ENCODE results near the gene CDPF1.

Gene CDPF1

DNA sequence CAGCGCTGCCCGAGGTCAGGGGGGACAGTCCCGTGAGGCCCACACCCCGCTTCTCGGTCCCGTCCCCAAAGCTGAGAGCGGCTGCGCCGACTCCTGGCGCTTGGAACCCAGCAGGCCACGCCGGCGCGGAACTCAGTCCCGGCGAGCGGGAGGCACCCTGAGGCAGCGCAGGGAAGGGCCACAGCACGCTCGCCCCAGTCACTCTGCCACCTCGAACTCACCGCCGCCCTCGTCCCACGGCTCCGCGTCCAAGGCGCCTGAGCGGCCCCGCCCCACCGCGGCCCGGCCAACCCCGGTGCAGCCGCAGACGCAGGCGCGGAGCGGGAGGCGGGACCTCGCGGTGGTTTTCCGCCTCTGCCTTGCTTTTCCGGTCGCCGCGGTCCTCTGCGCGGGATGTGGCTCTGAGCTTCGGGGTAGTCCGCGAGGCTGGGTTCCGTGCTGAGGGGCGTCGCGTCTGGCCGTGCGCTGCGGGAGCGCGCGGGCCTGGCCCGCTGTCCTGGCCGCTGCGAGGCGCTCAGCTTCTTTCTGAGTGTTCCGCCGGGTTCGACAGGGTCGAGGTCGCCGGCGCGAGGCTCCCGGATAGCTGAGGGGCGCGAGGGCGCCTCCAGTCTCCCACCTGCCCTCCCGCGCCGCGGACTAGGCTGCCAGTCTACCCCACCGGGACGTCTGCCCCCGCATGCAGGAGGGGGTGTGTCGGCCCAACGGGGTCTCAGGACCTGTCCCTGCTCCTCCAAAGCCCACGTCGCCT is at the start of gene CDPF1:
TSS of gene CDPF1 (minus strand) at position 259 of the 748 bp plus-strand sequence. CDS start 2,009 bp downstream, outside the sequence.
- DNase-seq = peak; percentile 90

DNA sequence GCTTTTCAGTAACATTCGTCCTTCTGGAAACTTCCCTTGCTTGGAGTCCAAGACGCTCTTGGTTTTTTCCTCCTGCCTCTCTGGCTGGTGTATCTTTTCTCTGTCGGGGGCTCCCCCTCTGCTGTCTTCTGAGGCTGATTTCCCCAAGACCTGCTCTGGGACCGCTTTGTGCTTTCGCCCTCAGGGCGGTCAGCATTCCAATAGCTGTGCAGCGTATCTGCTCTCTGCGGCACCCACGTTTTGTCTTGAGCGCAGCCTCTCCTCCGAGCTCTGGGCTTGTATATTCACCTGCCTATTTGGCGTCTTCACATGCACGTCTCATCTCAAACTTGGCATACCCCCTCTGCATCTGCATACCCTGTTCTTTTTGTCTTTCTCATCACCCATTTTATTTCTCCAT is 49.0 kb upstream of the CDPF1 start:
- DNase-seq = no peak

- no peak for DNase-seq
These were observed 47.2 kb upstream of the CDPF1 start for GRCh38 chr22:46297151-46297812.

DNA sequence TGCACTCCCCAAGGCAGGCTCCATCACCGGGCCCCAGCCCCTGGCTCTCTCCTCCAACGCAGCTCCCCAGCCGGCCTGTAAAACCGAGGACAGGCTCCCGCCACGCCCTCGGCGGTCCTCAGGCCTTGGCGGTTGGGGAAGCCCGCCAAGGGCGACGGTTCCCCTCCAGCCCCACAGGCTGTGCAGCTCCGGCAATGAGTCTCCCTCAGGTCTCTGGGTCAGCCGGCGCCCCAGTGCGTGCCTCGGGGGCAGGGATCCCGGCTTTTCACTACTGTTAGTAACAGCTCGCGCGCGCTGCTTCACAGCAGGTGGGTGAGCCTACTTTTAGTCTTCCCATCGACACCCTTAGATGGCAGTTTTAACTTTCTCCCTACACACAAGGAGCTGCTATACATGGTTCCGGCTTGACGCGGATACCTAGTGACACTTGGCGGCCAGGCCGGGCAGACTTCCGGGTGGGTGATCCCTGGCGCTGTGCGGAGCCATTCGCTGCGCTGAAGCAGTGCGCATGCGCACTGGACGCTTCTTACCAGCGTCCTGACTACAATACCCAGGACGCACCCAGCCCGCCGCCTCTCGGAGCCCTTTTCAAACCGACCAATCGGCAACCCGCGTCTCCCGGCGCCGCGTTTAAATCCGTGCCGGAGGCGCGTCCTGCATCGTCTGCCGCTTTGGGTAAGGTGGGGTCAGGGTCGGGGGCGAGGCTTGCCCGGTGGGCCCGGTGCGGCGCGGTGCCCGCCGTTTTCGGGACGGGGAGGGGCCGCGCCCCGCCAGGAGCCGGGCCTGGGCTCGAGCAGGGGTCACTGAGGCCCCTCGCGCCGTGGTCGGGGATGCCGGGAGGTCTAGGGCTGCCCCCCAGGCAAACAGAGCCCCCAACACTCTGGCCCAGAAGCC is 46.4 kb upstream of the CDPF1 start, which contains the start of gene GTSE1:
TSS of gene GTSE1 (plus strand) at position 614 of the 894 bp plus-strand sequence. CDS start 531 bp downstream, outside the sequence.
- peak; percentile 98 for DNase-seq

DNA sequence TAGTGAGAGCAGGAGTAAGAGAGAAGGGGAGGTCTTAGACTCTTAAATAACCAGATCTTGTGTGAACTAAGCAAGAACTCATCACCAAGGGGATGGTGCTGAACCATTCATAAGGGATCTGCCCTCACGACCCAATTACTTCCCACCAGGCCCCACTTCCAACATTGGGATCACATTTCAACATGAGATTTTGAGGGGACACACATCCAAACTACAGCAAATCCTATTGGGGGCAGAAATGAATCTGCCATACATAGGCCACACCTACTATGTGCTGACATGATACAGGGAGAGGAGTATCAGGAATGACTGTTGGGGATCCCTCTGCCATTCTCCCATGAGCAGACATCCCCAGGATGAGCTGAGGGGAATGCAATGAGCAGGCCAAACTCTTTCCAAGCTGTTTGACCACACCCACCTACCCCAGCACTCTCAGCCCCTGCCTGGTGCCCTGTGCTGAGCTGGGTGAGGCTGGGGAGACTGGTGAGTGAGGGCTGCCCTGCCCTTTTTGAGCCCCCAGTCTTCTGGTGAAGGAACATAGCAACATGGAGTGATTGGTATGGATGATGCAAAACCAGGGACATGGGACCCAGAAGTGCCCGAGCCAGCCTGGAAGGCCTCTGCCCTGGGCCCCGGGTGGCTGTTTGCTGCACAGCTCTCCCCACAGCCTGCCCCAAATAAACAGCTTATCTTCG is 45.3 kb upstream of the CDPF1 start:
- DNase-seq = no peak

DNA sequence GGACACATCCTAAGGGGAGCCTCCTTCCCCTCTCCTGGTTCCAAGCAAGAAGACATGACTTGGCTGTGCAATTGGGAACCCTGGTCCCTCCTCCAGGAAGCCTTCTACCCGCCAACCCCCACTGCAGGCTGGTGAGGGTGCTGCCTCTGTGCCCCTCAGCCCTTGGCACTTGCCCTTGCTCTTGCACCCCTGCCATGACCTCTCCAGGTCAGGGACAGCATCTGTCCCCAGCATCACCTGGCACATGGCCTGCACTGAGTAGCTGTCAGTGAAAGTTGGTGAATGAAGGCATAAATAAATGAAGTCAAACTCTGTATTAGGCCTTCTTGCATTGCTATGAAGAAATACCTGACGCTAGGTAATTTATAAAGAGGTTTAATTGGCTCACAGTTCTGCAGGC is 44.7 kb upstream of the CDPF1 start:
- DNase-seq = no peak

DNA sequence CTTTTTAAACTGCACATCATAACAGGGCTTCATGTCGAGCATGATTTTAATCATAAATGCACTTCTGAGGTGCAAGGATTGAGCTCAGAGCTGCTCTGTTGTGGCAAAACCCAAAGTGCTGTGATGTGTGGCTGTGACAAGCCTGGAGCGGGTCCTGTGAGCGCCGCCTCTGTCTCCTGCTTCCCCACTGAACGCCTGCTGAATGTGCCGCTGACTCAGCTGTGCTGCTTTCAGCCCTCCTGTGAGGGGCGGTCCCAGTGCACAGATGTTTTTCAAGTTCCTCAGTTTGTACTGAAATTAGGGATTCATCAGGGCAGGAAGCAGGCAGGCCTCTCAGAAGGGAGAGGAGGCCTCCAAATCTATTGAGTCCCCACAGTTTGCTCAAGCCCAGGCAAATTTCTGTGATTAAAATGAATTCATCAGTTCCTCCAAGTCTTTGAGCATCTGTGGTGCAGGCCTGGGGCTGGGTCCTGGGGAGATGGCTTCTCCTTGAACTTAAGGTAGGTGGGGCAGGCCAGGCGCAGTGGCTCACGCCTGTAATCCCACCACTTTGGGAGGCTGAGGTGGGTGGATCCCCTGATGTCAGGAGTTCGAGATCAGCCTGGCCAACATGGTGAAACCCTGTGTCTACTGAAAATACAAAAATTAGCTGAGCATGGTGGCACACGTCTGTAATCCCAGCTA is 43.6 kb upstream of the CDPF1 start:
- no peak for DNase-seq

- no peak for DNase-seq
These were observed 42.6 kb upstream of the CDPF1 start for GRCh38 chr22:46292732-46293131.

GRCh38 chr22:46292173-46292572 is 42.1 kb upstream of the CDPF1 start:
- DNase-seq = no peak

DNA sequence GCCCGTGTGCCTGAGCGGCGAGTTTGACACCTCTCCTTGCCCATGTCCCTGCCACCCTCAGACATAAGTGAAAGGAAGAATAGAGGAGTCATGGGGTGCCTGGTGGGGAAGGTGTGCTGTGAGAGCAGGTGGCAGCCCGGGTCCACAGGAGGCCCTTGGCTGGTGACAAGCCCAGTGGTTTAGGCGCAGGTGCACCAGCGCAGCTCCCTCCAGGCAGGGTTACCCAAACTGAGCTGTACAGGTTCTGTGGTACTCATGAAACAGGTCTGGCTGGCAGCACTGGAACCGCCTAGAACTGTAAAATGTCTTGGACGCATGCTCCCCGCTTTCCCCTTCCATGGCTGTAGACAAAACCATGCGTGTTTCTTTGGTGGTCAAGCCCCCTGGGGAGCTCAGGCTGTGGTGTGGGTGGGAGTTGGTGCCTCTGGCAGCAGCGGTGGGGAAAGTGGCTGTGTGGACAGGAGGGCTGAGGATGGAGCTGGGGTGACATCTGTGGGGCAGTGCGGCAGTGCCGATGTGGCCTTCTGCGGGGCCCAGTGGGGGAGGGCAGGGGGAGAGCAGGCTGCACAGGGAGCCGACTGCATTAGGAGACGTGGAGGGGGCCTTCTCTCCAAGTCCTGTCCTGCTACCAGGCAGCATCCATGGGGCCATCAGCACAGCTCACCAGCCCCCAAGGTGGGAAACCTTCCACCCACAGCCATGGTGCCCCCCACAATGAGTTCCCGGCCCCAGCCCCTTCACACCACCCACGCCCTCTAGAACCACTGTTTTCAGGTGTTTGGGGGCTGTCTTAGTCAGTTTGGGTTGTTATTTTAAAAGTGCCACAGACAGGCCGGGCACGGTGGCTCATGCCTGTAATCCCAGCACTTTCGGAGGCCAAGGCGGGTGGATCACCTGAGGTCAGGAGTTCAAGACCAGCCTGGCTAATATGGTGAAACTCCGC is 41.0 kb upstream of the CDPF1 start:
- DNase-seq = no peak

GRCh38 chr22:46290121-46290842 is 40.2 kb upstream of the CDPF1 start:
- peak; percentile 15 for DNase-seq

GRCh38 chr22:46289244-46289891 is 39.3 kb upstream of the CDPF1 start:
- DNase-seq = peak; percentile 57

- DNase-seq = no peak
These were observed 38.8 kb upstream of the CDPF1 start for GRCh38 chr22:46288846-46289243.

DNA sequence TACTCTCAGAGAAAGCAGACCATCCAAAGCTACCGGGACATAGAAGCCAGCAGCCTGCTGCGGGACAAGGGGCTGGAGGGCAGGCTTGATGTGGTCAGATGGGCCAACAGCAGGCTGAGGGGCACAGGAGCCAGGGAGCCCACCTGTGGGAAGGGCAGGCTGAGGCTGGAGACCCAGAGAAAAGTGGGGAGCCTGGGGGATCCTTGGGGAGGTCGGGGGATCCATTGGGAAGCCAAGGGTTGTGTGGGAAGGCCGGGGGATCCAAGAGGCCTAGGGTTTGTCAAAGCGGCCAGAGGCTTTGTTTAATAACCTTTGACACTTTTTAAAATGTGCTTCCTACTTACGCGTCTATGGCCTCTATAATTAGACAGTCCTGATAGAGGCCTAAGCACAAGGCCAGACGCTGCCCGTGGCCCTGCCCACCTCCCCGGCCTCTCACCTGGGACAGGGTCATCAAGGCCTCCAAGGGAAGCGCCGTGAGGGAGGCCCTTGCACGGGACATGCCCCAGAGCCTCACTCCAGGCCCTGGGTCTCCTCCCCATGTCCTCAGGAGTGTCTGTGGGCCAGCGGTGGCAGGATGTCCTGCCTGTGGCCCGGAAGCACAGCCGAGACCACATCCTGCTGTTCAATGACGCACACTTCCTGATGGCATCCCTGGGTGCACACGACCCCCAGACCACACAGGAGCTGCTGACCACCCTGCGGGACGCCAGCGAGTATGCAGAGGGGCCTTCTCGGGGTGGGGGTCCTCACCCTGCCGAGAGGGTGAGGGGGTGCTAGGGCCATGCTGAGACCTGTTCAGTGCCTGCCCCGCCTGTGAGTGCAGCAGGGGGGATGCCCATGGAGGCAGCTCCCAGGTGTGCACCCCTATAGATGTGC is 38.0 kb upstream of the CDPF1 start:
- DNase-seq = peak; percentile 55

GRCh38 chr22:46286941-46287872 is 37.1 kb upstream of the CDPF1 start:
- DNase-seq = no peak

- DNase-seq = no peak
These were observed 35.9 kb upstream of the CDPF1 start for GRCh38 chr22:46286006-46286405.
